IPS DF 6.9 (cell line): Measurements from ENCODE around the gene KHDC1.
"Not testable (repeated sequence)": the region's sequence is repeated elsewhere in the genome, so short reads cannot be mapped to it uniquely, and the experiment has no call there.

Experiments
- DNase-seq: peaks from one replicate; pipeline ENCODE4 v3.0.0-alpha.2; 2013; ENCODE audit warnings: low read depth, low spot score
- H3K27ac ChIP-seq: one replicate; pipeline ENCODE4 v1.5.1; 2013; ENCODE audit warnings: low read length, control low read depth
- H3K27me3 ChIP-seq: 2 replicates; pipeline ENCODE4 v1.6.1; 2013; ENCODE audit warnings: mild to moderate bottlenecking, low read length; ENCODE audit not compliant: control insufficient read depth, insufficient read depth
- H3K36me3 ChIP-seq: 2 replicates; pipeline ENCODE4 v1.6.1; 2013; ENCODE audit warnings: low read length; ENCODE audit not compliant: control insufficient read depth, insufficient read depth
- H3K4me1 ChIP-seq: 2 replicates; pipeline ENCODE4 v1.6.1; 2013; ENCODE audit warnings: low read length; ENCODE audit not compliant: control insufficient read depth, insufficient read depth
- H3K4me3 ChIP-seq: 2 replicates; pipeline ENCODE4 v1.5.1; 2013; ENCODE audit warnings: mild to moderate bottlenecking, low read length
- H3K9me3 ChIP-seq: 2 replicates; pipeline ENCODE4 v1.6.1; 2013; ENCODE audit warnings: low read length, inconsistent platforms; ENCODE audit not compliant: control insufficient read depth, insufficient read depth
- WGBS: extraction: QIAGEN DNeasy Blood & Tissue Kit; methylation state at CpG from one replicate; pipeline ENCODE4 v1.1.7; 2013; ENCODE audit warnings: mixed read lengths, missing lambda C conversion rate; ENCODE audit not compliant: insufficient read length, insufficient coverage; 5-methylcytosine and 5-hydroxymethylcytosine counted together

Gene KHDC1

DNA sequence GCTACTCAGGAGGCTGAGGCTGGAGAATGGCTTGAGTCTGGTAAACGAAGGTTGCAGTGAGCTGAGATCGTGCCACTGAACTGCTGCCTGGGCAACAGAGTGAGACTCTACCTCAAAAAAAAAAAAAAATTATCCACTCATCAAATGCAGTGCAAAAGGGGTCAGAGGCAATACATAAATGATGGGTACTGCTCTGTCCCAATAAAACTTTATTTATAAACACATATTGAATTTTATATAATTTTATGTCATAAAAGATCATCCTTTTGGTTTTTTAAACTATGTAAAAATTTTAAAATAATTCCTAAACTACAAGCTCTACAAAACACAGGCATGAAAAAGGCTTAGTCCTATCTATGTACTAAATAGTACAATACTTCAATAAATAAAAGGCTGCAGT is 10.3 kb downstream of the KHDC1 start:
- H3K9me3 ChIP-seq = no peaks in the 10 kb centered on the region
- H3K4me3 ChIP-seq = no peak overlapping the region
- no peak for DNase-seq
- no peaks in the 10 kb centered on the region for H3K27me3 ChIP-seq
- H3K27ac ChIP-seq = no peak overlapping the region
- no peaks in the 10 kb centered on the region for H3K36me3 ChIP-seq
- no peaks in the 10 kb centered on the region for H3K4me1 ChIP-seq
- WGBS = no CpG with 5 or more reads among the region's 2 CpGs

DNA sequence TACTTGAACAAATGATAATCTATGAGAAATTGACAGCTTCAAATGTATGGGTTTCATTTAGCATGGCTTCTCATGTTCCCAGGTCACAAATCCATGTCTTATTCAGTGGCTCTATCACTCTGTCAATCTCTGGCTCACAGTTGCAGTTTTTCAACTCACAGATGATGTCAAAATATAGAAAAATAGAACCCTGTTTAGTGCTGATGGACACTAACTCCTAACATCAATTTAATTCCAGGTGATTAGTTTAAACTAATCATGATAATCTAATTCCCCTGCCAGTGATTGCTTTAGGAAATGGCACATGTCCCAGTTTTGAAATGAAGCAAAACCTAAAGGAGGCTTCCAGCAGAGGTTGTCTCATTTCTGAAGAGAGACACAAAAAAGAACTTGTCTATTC is 13.0 kb downstream of the KHDC1 start:
- H3K4me3 ChIP-seq = no peak overlapping the region
- H3K36me3 ChIP-seq = no peaks in the 10 kb centered on the region
- H3K9me3 ChIP-seq = no peaks in the 10 kb centered on the region
- H3K27ac ChIP-seq = no peak overlapping the region
- no peak for DNase-seq
- H3K27me3 ChIP-seq = no peaks in the 10 kb centered on the region
- H3K4me1 ChIP-seq = no peaks in the 10 kb centered on the region

DNA sequence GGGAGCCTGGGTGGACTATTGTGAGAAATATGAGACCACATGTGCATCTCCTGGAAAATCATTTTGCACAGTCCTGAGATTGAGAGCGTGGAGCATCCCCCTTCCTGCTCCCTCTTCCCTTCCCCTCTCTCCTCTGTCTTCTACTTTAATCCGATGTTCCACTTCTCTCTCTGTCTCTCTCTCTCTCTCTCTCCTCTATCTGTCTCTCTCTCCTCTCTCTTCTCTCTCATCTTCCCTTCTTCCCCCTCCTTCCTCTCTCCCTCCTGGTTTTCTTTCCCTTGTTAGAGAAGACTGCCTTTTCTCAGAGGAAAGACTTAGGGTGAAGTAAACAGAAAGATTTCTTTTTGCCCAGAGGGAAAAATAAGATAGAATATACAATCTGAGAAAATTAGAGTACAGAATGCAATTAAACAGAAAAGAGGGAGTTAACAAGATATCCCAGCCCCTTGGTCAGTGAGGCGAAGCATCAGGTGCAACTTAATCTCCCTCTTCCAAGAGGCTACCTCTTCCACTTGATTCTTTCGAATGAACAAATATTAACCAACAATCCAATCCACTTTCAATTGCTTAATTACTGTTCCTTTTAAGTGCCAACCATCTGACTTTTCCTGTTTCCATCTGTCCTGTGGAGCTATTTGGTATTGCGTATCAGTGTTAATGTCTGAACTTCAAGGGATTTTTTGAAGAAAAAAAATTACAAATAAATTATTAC is 14.6 kb downstream of the KHDC1 start:
- no peak for DNase-seq
- no peaks in the 10 kb centered on the region for H3K9me3 ChIP-seq
- H3K36me3 ChIP-seq = no peaks in the 10 kb centered on the region
- H3K4me3 ChIP-seq = no peak overlapping the region
- no peaks in the 10 kb centered on the region for H3K4me1 ChIP-seq
- no peak overlapping the region for H3K27ac ChIP-seq
- WGBS = 100% methylated on average over 1 of the region's 5 CpGs
- no peaks in the 10 kb centered on the region for H3K27me3 ChIP-seq

DNA sequence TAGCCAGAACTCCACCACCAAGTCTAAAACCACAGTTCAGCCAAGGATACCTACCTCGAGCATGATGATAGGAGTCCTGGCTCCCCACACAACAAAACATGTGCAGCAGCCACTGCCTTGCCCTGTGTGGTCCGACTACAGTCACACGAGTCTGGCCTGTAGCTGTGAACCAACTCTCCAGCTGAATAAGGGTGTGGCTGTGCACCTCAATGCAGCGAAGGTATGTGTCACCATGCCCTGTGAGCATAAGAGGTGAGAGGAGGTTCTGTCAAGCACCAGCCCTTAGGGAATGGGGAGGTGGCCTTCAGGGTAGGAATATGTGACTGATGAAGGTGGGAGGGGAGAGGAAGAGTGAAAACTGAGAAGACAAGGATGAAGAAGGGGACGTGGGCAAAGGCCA is 21.0 kb downstream of the KHDC1 start:
- Histone ChIP-seq H3K27ac (no peak overlapping the region), H3K4me3 (no peak overlapping the region), H3K4me1 (no peaks in the 10 kb centered on the region), H3K36me3 (no peaks in the 10 kb centered on the region), H3K27me3 (no peaks in the 10 kb centered on the region), H3K9me3 (no peaks in the 10 kb centered on the region)
- DNase-seq = no peak
- no CpG with 5 or more reads among the region's 5 CpGs for WGBS

DNA sequence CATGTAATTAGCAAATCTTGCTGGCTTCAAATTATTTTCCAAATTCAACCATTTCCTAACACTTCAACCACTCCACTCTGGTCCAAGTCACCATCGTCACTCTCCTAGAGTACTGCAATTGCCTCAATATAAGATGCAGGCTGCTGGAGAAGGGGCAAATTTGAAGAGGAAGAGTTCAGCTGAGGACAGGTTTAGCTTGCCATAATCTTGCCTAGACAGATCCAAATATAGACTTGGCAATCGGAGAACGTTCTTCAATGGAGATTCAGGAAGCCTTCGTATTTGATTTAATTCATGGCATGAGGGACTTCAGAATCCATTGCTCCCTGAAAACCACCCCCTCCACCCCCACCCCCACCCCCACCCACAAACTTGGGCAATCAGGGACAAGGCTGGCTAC is 22.3 kb downstream of the KHDC1 start:
- Histone ChIP-seq H3K27me3 (no peaks in the 10 kb centered on the region), H3K36me3 (no peaks in the 10 kb centered on the region), H3K9me3 (no peaks in the 10 kb centered on the region), H3K4me3 (no peak overlapping the region), H3K27ac (no peak overlapping the region), H3K4me1 (no peaks in the 10 kb centered on the region)
- no peak for DNase-seq
- WGBS = 100% methylated on average over 1 of the region's 4 CpGs

DNA sequence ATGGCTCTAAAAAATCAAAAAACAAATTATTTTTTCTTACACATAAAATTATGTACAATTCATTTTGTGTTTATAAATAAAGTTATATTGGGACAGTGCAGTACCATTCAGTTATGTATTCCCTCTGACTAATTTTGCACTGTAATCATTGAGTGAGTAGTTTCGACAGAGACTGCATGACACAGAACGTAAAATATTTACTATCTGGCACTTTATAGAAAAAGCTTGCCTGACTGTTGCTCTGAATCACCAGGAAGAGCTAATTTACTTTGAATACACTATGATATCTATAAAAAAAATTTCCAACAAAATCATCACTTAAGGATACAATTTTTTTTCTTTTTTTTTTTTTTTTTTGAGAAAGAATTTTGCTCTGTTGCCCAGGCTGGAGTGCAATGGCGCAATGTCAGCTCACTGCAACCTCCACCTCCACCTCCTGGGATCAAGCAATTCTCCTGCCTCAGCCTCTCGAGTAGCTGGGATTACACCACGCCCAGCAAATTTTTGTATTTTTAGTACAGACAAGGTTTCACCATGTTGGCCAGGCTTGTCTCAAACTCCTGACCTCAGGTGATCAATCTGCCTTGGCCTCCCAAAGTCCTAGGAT is 26.7 kb downstream of the KHDC1 start:
- WGBS = no CpG with 5 or more reads among the region's 5 CpGs
- Histone ChIP-seq H3K36me3 (no peaks in the 10 kb centered on the region), H3K9me3 (no peaks in the 10 kb centered on the region), H3K27me3 (no peaks in the 10 kb centered on the region), H3K4me1 (no peaks in the 10 kb centered on the region), H3K27ac (no peak overlapping the region), H3K4me3 (no peak overlapping the region)
- DNase-seq = no peak

DNA sequence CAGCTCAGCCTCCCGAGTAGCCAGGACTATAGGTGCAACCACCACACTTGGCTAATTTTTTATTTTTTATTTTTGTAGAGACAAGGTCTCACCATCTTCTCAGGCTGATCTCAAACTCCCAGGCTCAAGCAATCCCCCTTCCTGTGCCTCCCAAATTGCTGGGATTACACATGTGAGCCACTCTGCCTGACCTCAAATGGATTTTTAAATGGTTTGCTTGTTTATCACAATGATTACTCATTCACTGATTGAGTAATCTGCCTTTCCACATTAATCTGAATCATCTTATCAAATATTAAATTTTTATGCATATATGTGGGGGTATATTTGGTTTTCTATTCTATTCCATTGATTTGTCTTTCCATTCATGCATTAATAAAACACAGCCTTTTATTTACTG is 28.3 kb downstream of the KHDC1 start:
- no CpG with 5 or more reads among the region's 1 CpG for WGBS
- H3K9me3 ChIP-seq = no peaks in the 10 kb centered on the region
- DNase-seq = no peak
- no peaks in the 10 kb centered on the region for H3K27me3 ChIP-seq
- H3K4me3 ChIP-seq = no peak overlapping the region
- H3K4me1 ChIP-seq = no peaks in the 10 kb centered on the region
- H3K27ac ChIP-seq = no peak overlapping the region
- no peaks in the 10 kb centered on the region for H3K36me3 ChIP-seq

DNA sequence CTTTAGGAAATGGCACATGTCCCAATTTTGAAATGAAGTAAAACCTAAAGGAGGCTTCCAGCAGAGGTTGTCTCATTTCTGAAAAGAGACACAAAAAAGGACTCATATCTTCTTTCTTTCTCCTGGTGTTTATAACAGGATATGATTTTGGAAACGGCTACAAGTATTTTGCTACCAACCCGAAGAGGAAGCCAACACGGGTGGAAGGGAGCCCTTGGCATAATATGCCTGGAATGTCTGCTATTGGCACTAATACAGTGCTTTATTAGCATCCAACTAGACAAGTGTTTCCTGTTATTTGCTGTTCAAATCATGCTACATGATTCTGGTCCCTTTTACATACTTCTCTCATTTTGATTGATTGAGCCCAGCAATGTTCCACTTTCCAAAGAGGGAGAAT is 29.0 kb downstream of the KHDC1 start:
- DNase-seq, H3K4me1 ChIP-seq, H3K9me3 ChIP-seq, H3K36me3 ChIP-seq, H3K27me3 ChIP-seq, H3K27ac ChIP-seq, H3K4me3 ChIP-seq: not testable (repeated sequence)
- WGBS = no CpG with 5 or more reads among the region's 3 CpGs

DNA sequence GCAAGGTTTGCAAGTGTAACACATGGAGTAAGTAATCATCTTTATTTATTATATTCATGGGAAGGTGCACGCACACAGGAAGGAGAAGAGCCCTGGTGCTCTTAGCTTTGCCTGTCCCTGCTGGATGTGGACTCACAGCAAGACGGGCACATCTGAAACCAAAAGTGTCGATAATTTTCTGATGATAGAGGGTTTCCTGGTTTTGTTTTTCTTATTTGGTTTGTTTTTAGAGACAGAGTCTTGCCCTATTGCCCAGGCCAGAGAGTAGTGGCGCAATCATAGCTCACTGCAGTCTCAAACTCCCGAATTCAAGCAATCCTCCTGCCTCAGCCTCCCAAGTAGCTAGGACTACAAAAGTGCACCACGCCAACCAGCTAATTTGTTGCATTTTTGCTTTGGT is 29.9 kb downstream of the KHDC1 start:
- Histone ChIP-seq H3K36me3 (no peaks in the 10 kb centered on the region), H3K4me3 (no peak overlapping the region), H3K4me1 (no peaks in the 10 kb centered on the region), H3K9me3 (no peaks in the 10 kb centered on the region), H3K27me3 (no peaks in the 10 kb centered on the region), H3K27ac (no peak overlapping the region)
- no peak for DNase-seq
- WGBS = no CpG with 5 or more reads among the region's 6 CpGs

DNA sequence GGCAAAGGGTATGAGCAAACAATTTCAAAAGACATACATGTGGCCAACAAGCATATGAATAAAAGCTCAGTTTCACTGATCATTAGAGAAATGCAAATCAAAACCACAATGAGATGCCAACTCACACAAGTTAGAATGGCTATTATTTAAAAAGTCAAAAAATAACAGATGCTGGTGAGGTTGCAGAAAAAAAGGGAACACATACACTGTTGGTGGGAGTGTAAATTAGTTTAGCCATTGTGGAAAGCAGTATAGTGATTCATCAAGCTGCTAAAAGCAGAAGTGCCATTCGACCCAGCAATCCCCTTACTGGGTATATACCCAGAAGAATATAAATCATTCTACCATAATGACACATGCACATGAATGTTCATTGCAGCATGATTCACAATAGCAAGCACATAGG is 31.0 kb downstream of the KHDC1 start:
- no peak overlapping the region for H3K27ac ChIP-seq
- no CpG with 5 or more reads among the region's 1 CpG for WGBS
- no peaks in the 10 kb centered on the region for H3K36me3 ChIP-seq
- H3K27me3 ChIP-seq = no peaks in the 10 kb centered on the region
- H3K9me3 ChIP-seq = no peaks in the 10 kb centered on the region
- H3K4me3 ChIP-seq = no peak overlapping the region
- DNase-seq = no peak
- H3K4me1 ChIP-seq = no peaks in the 10 kb centered on the region

DNA sequence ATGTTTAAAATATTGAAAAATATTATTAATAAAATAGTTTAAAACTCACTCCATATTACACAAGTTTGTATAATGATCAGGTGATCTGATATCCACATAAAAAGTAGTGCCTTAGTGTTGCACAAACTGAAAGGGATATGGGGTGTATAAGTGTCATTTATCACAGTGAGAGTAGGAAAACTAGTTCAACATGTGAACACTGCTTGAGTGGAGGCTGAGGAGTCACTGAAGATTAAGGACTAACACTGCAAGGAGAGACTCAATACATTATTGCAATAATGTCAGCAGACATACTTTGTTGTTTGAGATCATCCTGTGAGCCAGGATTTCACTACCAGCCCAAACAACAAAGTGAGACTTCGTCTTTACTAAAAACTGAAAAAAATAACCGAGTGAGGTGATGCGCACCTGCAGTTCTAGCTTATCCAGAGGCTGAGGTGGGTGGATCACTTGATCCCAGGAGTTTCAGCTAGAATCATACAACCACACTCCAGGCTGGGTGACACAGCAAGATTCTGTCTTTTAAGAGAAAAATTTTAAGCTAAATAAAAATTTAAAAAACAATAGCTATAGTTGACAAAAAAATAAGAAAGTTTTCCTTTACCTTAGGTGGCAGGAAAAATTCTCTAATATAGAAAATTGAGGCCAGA is 35.3 kb downstream of the KHDC1 start:
- no peaks in the 10 kb centered on the region for H3K4me1 ChIP-seq
- DNase-seq = no peak
- H3K4me3 ChIP-seq = no peak overlapping the region
- no peaks in the 10 kb centered on the region for H3K9me3 ChIP-seq
- no peaks in the 10 kb centered on the region for H3K27me3 ChIP-seq
- H3K27ac ChIP-seq = no peak overlapping the region
- WGBS = no CpG with 5 or more reads among the region's 3 CpGs
- H3K36me3 ChIP-seq = no peaks in the 10 kb centered on the region
